ENCODE data around the gene C5orf34.
"Not testable (repeated sequence)": the region's sequence is repeated elsewhere in the genome, so short reads cannot be mapped to it uniquely, and the experiment has no call there.

Gene C5orf34

DNA sequence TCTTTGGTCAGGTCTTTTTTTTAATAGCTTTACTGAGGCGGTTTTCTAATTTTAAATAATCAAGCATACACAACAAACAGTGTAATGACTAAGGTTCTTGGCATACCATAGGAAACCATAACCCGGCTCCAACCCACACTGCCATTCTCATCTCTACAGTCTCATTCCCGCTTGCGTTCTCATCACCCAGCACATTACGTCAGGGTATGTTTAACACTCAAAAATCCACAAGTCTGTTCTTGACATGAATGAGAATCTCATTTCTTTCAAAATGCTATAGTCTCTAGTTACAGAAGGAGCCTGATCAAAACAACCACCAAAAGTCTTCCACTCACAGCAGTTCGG is 505 bp downstream of the C5orf34 start:
- no peak for DNase-seq

DNA sequence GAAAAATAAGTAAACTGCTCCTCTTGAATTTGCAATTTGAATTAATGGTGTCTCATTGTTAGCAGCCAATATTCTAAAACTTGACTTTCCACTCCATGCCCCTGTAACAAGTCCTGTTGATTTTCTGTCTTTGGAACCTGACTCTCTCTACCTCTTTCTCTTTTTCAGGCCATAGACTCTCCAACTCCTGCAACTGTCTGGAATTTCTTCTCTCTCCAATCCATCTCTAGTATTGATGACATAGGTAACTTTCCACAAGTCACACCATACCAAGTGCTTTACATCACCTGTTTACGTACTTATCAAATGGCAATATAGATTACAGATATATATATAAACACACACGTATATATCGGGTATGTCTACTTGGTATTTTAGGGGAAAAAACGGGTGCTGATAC is 923 bp downstream of the C5orf34 start:
- no peak for DNase-seq

DNA sequence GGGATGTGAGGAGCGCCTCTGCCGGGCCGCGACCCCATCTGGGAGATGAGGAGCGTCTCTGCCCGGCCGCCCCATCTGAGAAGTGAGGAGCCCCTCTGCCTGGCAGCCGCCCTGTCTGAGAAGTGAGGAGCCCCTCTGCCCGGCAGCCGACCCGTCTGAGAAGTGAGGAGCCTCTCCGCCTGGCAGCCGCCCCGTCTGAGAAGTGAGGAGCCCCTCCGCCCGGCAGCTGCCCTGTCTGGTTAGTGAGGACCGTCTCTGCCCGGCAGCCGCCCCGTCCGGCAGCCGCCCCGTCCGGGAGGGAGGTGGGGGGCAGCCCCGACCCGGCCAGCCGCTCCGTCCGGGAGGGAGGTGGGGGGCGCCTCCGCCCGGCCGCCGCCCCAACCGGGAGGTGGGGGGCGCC is 3.9 kb downstream of the C5orf34 start:
- not testable (repeated sequence) for DNase-seq

DNA sequence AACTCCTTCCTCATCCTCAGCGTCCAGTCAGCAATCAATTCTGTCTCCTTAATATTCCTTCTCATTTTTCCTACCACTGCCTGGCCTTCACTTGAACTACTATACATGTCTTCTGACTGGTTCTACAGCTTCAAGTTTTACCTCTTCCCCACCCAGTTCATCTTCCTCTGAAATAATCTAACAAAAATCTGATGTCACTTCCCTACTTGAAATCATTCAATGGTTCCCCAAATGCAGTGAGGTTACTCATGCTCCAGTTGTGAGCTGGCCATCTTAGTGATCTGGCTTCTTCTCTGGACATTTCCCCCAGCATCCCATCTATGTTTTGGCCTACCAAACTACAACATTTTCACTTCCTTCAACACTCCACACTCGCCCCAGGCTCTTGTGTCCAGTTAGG is 16.4 kb downstream of the C5orf34 start:
- DNase-seq, result no peak

DNA sequence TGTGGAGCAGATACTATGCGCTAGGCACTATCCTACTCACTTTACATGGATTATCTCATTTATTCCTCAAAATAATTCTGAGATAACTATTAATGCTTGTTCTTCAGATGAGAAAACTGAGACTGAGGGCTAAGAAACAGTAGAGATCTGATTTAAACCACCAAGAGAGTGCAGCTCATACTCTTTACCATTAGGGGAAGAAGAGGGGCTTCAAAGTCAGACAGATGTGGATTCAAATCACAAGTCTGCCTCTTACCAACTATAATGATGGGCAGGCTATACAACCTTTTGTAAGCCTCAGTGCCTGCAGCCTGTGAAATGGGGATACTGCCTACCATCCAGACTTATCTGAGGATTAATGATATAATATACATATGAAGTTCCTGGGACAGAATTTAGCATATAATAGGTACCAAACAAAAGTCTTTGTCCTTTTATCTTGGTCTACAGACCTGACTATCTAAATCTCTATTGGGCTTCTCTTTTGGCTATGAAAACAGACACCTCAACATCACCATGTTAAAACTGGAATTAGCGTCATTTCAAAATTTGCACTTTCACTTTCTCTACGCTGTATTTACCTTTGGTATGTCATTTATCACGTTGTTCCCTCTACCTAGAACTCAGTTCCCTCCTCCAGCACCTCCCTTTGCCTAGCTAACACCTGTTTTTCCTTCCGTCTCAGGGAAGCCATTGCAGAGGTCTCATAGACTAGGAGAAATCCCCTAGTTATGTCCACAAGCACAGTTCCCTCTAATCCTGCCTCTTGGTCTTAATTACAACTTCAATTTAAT is 17.4 kb downstream of the C5orf34 start:
- DNase-seq, result no peak

DNA sequence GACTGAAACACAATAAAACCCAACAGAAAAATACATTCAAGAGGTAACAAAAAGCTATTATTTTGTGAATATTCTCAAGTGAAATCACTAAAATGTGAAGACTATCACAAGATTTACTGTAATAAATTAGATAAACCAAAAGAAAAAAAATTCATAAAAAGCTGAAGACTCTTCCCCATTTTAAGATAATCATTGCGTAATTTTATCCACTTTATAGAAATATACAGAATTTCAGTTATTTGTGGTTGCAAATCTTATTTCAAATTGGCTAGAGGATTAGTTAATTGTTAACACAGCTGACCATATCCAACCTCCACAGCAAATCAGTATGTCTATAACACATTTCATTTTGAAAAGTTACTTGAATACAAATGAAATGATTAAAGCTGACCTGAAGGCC is 23.6 kb downstream of the C5orf34 start:
- DNase-seq, result no peak

DNA sequence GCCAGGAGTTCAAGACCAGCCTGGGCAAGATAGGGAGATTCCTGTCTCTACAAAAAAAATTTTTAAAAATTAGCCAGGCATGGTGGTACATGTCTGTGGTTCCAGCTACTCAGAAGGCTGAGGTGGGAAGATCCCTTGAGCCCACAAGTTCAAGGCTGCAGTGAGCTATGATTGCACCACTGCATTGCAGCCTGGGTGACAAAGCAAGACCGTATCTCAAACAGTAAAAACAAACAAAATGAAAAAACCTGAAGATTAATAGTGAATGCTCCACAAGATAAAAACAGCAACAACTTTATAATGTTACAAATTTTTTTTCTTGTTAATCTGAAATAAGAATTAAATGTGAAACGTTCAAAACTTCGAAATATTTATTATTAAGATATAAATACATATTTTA is 28.6 kb downstream of the C5orf34 start:
- no peak for DNase-seq

DNA sequence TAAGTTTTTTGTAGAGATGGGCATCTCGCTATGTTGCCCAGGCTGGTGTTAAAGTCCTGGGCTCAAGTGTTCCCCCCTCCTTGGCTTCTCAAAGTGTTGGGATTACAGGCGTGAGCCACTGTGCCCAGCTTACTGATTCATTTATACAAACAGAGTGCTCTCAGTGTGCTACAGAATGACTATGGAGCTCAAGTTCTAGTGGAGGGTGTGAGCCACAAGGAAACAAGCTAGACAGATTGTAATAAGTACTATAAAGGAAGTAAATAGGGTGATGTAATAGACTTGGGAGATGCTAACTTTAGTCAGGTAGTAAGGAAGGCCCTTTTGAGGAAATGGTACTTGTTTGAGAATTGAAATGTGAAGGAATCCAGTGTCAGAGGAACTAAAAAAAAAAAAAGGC is 29.5 kb downstream of the C5orf34 start:
- peak; percentile 31 for DNase-seq

DNA sequence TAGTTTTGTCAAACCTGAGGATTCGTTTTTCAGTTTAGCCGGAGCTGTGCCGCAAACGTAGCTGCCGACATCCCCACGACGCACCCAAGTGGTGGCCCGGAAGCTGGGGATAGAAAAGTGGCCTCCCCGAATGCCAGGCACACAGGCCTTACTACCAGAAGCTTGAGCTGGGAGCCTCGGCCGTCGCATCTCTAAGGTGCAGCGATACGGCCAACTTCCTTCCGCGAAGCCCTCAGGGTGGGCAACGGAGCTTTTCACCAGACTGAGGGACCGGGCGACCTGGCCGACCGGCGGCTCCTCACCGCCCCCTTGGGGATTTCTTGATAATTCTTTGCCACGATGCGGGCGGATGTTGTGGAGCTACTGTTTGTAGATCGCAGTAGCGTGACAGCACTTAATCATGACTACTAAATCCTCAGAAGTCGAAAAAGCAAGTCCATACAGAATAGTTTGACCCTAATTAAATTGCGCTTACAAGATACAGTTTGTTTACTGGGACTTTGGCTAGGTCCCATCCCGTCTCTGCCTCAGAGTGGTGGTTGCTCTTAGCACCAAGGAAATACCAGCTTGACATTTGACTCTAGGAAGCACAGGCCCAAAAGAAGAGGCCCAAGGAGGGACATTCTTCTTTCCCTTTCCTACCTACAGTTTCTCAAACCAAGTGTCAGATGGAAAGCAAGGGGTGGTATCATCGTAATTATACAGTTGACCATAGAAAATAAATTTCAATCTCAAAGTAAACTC is 30.7 kb downstream of the C5orf34 start:
- peak; percentile 88 for DNase-seq

DNA sequence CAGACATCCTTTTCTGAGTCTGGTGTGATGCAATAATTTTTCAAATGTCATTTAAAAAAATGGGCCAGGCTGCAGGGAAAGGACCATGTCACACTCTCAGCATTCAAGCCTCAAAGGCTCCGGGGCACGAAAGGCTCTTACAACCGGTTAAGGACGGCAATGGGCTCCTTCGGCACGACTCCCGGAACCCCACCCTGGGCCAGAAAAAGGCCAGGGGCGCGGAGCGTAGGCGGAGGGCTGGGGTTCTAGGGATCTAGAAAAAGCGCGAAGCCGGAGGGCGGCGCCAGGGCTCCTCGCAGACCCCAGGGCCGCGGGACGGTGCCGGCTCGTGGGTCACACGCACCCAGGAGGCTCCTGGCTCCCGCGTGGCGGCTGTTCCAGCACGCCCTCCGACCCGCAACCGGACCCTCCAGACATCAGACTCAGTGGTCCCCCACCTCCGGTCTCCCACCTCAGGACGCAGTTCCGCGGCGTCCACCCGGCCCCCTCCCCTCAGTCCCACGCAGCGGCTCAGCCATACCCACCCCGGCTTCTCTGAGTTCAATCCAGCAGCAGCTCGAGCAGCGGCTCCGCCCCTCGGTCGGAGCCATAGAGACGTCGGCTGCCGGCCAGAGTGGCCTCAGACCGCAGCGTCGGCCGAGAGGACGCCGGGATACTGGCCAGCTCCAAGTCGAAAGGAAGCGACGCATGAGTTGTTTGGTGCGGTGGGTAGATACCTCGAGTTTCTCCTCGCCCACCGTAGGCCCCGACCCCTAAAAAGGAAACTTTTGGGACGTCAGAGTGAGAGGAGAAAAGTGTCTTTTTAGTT is 31.4 kb downstream of the C5orf34 start, which contains the start of gene TMEM267:
TMEM267 (minus strand) TSS at position 568 of the 808 bp plus-strand sequence. CDS start 29,896 bp downstream, outside the sequence.
- DNase-seq, result peak; percentile 90

DNA sequence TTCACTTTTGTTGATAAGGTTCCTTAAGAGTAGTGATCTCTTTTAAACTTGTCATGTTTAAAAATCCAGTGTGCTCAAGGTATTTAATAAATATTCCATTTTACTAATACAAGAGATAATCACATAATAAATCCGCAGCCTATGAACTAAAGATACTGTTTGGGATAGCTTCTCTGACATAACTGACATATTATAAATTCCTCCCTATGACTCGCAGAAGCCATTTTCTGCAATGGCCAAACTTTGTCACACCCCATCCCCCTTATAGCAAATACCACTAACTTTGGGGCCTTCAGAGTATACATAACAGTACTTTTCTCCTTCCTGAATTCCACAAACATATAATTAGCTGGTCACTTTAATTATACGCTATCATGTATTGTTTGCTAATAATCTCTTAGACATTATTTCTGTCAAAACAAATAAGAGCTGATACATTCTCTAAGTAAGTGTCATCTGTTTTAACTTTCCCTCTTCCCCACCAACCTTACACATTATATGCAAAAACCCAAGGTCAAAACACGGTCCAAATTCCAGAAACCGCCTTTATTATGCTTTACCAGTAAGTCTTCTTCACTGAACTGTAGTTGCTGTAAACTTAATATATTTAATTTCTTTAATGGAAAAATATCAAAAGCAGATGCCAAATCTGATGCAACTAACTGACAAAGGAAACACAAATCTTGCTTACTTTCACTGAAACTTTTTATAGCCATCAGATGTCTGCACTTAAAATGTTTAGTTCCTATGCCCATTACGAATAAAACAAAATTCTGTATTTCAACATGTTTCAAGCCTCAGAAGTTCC is 32.3 kb downstream of the C5orf34 start:
- no peak for DNase-seq

DNA sequence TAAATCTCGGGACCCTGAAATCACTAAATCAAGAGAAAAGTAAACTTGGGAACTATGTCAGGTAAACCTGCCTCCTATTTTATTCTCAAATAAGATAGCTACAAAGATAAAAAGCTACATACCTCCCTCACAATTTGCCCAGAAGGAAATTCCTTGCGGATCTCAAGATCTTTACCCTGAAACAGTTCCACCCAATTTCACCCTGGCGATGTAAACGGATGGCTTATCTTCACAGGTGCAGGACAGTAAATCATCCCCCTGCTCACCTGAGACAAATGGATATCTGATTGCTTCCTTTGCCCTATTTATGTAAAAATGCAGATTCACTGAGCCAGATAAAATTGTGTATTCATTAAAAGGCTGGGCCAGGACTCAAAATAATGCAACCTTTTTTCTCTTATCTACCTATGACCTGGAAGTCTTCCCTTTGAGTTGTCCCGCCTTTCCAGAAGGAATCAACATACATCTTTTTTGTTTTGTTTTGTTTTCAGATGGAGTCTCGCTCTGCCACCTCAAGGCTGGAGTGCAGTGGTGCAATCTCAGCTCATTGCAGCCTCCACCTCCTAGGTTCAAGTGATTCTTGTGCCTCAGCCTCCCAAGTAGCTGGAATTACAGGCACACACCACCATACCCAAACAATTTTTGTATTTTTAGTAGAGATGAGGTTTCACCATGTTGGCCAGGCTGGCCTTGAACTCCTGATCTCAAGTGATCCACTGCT is 45.1 kb downstream of the C5orf34 start:
- no peak for DNase-seq

DNA sequence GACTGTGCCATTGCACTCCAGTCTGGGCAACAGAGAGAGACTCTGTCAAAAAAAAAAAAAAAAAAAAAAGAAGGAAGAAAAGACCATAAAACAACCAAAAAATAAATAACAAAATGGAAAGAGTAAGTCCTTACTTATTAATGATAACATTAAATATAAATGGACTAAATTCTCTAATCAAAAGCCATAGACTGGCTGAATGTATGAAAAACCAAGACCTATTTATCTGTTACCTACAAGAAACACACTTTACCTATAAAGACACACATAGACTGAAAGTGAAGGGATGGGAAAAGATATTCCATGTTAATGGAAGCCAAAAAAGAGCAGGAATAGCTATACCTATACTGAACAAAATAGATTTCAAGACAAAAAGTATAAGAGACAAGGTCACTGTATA is 47.8 kb downstream of the C5orf34 start:
- no peak for DNase-seq

DNA sequence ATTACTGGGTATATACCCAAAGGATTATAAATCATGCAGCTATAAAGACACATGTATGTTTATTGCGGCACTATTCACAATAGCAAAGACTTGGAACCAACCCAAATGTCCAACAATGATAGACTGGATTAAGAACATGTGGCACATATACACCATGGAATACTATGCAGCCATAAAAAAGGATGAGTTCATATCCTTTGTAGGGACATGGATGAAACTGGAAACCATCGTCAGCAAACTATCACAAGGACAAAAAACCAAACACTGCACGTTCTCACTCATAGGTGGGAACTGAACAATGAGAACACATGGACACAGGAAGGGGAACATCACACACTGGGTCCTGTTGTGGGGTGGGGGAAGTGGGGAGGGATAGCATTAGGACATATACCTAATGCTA is 49.5 kb downstream of the C5orf34 start:
- DNase-seq, result not testable (repeated sequence)

DNA sequence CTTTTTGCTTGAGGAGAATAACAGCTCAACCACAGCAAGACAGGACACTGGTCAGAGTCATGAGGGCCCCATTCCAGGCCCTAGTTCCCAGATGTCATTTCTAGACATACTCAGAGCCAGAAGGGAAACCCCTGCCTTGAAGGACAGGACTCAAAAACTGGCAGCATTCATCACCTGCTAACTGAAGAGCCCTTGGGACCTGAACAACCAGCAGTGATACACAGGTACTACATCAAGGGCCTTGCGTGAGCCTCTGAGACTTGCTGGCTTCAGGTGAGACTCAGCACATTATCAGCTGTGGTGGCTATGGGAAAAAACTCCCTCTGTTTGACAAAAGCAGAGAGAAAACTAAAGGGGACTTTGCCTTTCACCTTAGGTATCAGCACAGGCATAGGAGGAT is 53.9 kb downstream of the C5orf34 start:
- DNase-seq, result no peak

DNA sequence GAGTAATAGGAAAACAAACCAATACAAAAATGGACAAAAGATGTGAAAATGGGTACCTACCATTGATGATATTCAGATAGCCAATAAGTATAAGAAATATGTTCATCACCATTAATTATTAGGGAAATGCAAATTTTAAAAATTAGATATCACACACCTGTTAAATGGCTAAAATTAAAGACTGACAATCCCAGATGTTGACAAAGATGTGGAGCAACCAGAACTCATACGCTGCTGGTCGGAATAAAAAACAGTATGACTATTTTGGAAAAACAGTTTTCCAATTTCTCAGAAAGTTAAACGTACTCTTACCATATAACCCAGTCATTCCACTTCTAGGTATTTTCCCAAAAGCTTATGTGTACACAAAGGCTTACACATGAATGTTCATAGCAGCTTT is 58.4 kb downstream of the C5orf34 start:
- DNase-seq, result no peak

DNA sequence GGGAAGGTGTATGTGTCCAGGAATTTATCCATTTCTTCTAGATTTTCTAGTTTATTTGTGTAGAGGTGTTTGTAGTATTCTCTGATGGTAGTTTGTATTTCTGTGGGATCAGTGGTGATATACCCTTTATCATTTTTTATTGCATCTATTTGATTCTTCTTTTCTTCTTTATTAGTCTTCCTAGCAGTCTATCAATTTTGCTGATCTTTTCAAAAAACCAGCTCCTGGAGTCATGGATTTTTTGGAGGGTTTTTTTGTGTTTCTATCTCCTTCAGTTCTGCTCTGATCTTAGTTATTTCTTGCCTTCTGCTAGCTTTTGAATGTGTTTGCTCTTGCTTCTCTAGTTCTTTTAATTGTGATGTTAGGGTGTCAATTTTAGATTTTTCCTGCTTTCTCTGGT is 73.4 kb downstream of the C5orf34 start:
- DNase-seq, result not testable (repeated sequence)

DNA sequence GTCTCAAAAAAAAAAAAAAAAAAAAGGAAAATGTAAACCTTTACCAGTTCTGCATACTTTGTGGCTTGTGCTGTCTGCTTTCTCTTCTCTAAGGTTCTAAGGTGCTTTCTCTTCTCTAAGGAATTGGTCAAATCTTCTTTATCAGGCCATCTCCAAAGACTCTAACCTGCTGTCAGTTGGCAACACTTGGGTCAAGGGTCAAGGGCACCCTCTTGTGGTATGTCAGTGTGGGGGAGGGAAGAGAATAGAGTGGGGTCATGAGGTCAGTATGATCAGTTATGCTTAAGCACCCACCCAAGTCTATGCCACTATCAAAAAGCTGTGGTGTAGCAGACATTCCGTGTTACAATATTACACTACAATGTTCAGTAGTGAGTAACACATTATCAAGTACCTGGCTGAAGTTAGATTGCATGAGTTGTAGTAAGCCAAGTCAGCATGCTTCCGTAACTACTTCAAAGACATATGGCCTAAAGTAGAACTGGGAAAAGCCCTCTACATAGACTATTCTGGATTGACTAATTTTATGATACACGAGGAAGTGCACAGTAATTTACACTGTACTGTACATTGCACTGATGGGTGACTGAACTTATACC is 77.8 kb downstream of the C5orf34 start:
- DNase-seq, result no peak

Measured in CD4-positive, alpha-beta T cell treated with Interleukin-17A for 4 hours (primary cell).